GM12873 (cell line): ENCODE measurements around the gene PRPSAP1.

Source experiments
- CTCF ChIP-seq: IDR thresholded peaks from 2 replicates; pipeline ENCODE4 v1.5.1; 2012; ENCODE audit warnings: low read depth, mild to moderate bottlenecking, moderate library complexity, low read length, control low read depth; ENCODE audit not compliant: insufficient read depth; ENCODE audit errors: missing control alignments

The PRPSAP1 gene

GRCh38 chr17:76265624-76266243 is 88.0 kb downstream of the PRPSAP1 start:
- TF ChIP-seq CTCF = no peak

- no peak for TF ChIP-seq CTCF
Observed at GRCh38 chr17:76264755-76265623, 88.7 kb downstream of the PRPSAP1 start, which contains the start of gene UBALD2. Gene UBALD2 (plus strand): TSS chr17:76265348. CDS start chr17:76265506, 158 bp downstream.

GRCh38 chr17:76264425-76264754 is 89.3 kb downstream of the PRPSAP1 start:
- no peak for TF ChIP-seq CTCF

GRCh38 chr17:76263896-76264295 is 89.8 kb downstream of the PRPSAP1 start:
- TF ChIP-seq CTCF = no peak

- no peak for TF ChIP-seq CTCF
Observed at GRCh38 chr17:76262732-76263344, 90.9 kb downstream of the PRPSAP1 start.

GRCh38 chr17:76261421-76262215 is 92.1 kb downstream of the PRPSAP1 start:
- no peak for TF ChIP-seq CTCF
